ENCODE measurements around the gene ZNF14. TPM values are rescaled to one million over a fixed set of nuclear protein-coding genes. Genes with fewer than 3 reads are reported as not detected.

ZNF14 gene
- total and polyA plus RNA-seq, 9 of the 15 experiments (the other 6 are each of a cell fraction or from before 2014, with no cell fraction given): 1.9 to 7.0 (median 4.0) TPM

- no peak for TF ChIP-seq STAT6 (CRISPR knock-in tag; IDR thresholded peaks at IDR 0.05)
- TF ChIP-seq RAD51 (IDR thresholded peaks at IDR 0.05; ENCODE audit: borderline replicate concordance, low read depth): no peak
- no peak for TF ChIP-seq ZNF518B (CRISPR knock-in tag; IDR thresholded peaks at IDR 0.05)
- TF ChIP-seq NCOA6 (IDR thresholded peaks at IDR 0.05): no peak
- no peak for TF ChIP-seq EHMT2 (IDR thresholded peaks at IDR 0.05)
- no peak for TF ChIP-seq ZNF76 (CRISPR knock-in tag; IDR thresholded peaks at IDR 0.05; ENCODE audit: borderline replicate concordance)
- TF ChIP-seq FOXM1 (IDR thresholded peaks at IDR 0.05; ENCODE audit: low read depth): no peak
- TF ChIP-seq FOXM1 (CRISPR knock-in tag; IDR thresholded peaks at IDR 0.05; ENCODE audit: low read depth): no peak
- TF ChIP-seq HDAC3 (IDR thresholded peaks at IDR 0.05; ENCODE audit: borderline replicate concordance, partially characterized antibody): no peak
- no peak for TF ChIP-seq FOXO4 (CRISPR knock-in tag; IDR thresholded peaks at IDR 0.05)
- TF ChIP-seq CEBPB (tag; IDR thresholded peaks at IDR 0.05): no peak
- peak; percentile 99 for TF ChIP-seq PKNOX1 (IDR thresholded peaks at IDR 0.05)
- TF ChIP-seq NFE2 (IDR thresholded peaks at IDR 0.05; ENCODE audit: low read depth): no peak
- TF ChIP-seq BRCA1 (IDR thresholded peaks at IDR 0.05): no peak
- TF ChIP-seq BRCA1 (CRISPR knock-in tag; IDR thresholded peaks at IDR 0.05): no peak
- no peak for TF ChIP-seq ZBTB7A (IDR thresholded peaks at IDR 0.05; ENCODE audit: borderline replicate concordance, control insufficient read depth, low read depth, low read length)
- no peak for TF ChIP-seq FOXP1 (CRISPR knock-in tag; IDR thresholded peaks at IDR 0.05)
- TF ChIP-seq HNRNPUL1 (IDR thresholded peaks at IDR 0.05; ENCODE audit: low read length): no peak
- no peak for TF ChIP-seq IRF2 (CRISPR knock-in tag; IDR thresholded peaks at IDR 0.05)
- TF ChIP-seq SMARCE1 (IDR thresholded peaks at IDR 0.05): no peak
These were observed 64.5 kb downstream of the ZNF14 start, which contains the start of gene ZNF101 (continued) for GRCh38 chr19:19668230-19669012.

Data from K562 (cell line).